Heart right ventricle (tissue), 16 donors: ENCODE results near the gene USP44. TPM values are rescaled to one million over a fixed set of nuclear protein-coding genes. Genes with fewer than 3 reads are reported as not detected.

Experiments
- ATAC-seq, 8 donors: fragments of 200-7000 bp; cut with Tn5 transposase; one replicate each; pipeline ENCODE4 v1.9.1; 2020; ENCODE audit warnings: mild to moderate bottlenecking in 8 of 8, moderate library complexity in 8 of 8, moderate number of reproducible peaks in 1 of 8
- DNase-seq, 2 donors: peaks; one replicate each; pipeline ENCODE4 v3.0.0-alpha.2; 2020
- H3K27ac ChIP-seq, 10 donors: fragments of 200-600 bp; sonication (generic) in 2 of 10; one replicate each; pipeline versions ENCODE4 v1.5.0 to v1.8.0; 2020 to 2022; ENCODE audit warnings: mild to moderate bottlenecking in 3 of 10
- H3K27me3 ChIP-seq, 7 donors: fragments of 200-600 bp; one replicate each; pipeline ENCODE4 v1.8.0; 2021 to 2022; ENCODE audit warnings: mild to moderate bottlenecking in 2 of 7
- H3K36me3 ChIP-seq, 9 donors: fragments of 200-600 bp; sonication (generic) in 1 of 9; one replicate each; pipeline versions ENCODE4 v1.5.0 to v1.8.0; 2020 to 2022; ENCODE audit warnings: mild to moderate bottlenecking in 2 of 9
- H3K4me1 ChIP-seq, 9 donors: fragments of 200-600 bp; sonication (generic) in 1 of 9; one replicate each; pipeline versions ENCODE4 v1.5.0 to v1.8.0; 2020 to 2022; ENCODE audit warnings: mild to moderate bottlenecking in 4 of 9
- H3K4me3 ChIP-seq, 10 donors: fragments of 200-600 bp; sonication (generic) in 2 of 10; one replicate each; pipeline versions ENCODE4 v1.5.0 to v1.8.0; 2020 to 2022; ENCODE audit warnings: mild to moderate bottlenecking in 7 of 10, moderate library complexity in 2 of 10
- H3K9me3 ChIP-seq, 11 donors: fragments of 200-600 bp in 10 of 11; sonication (generic) in 2 of 11; one replicate each; pipeline versions ENCODE4 v1.5.0 to v1.8.0; 2013 to 2022; ENCODE audit warnings: mild to moderate bottlenecking in 2 of 11, control low read depth in 1 of 11, moderate library complexity in 1 of 11
- WGBS, 2 donors: extraction: QIAGEN DNeasy Blood & Tissue Kit; methylation state at CpG; one replicate each; pipeline ENCODE4 v1.1.7; 2013; ENCODE audit warnings: inconsistent platforms in 1 of 2; 5-methylcytosine and 5-hydroxymethylcytosine counted together
- intact Hi-C, 10 donors: fragments of 100-400 bp; cut with DNase I; formaldehyde crosslinking; loops; one replicate each; pipeline versions ENCODE4 v1.11.1 to v1.14.2; 2022
- polyA plus RNA-seq, 2 donors: library from polyadenylated mRNA; stranded (reverse); fragments of 200-250 nt; gene quantifications; one replicate each; pipeline ENCODE4 v1.2.3, GENCODE V29; 2013
- total RNA-seq, 10 donors: library from RNA; stranded (reverse); fragmentation: NEBNext Ultra II Directional in 3 of 10; extraction: Animal tissue kit (Norgen Biotek cat#: 25700) in 3 of 10; gene quantifications; one replicate each; pipeline versions ENCODE4 v1.2.1 to v1.2.4, GENCODE V29; 2021 to 2023
- TF ChIP-seq, protein P1 (sequence below), 9 donors: fragments of 200-600 bp; sonication (generic) in 2 of 9; IDR thresholded peaks; one replicate each; pipeline versions ENCODE4 v1.5.0 to v1.8.0; 2021 to 2022; ENCODE audit warnings: antibody characterized with exemption in 9 of 9, mild to moderate bottlenecking in 5 of 9, moderate library complexity in 1 of 9
- donor health status: Arrhythmogenic right ventricular cardiomyopathy.
- donor health status: ischemic (EF 13 %, LVEDD 7.1; RV severe dilation, severe dysfunction).
- donor health status: healthy with polysubstance abuse.
- donor health status: DM: no; HTN: yes; CAD: no.
- donor health status: DM: no; HTN: no; CAD: no.
- donor health status: ischemic (EF 25% LVEDD 6.9; RV normal size, moderate dysfunction).
- donor health status: ischemic (EF 25% LVEDD 5.7; RV mildly dilated, moderate dysfunction).
- donor health status: healthy.
- donor health status: DM: yes; HTN: yes; CAD: no.
- donor health status: Ischemic cardiomyopathy.
- donor health status: ischemic (EF 35%, LVEDD 5.7; RV mildly dilated, moderate dysfunction).
- donor health status: nonischemic (EF 11% LVEDD 7.7; RV severe dilation, severe dysfunction).
- donor health status: DM: yes; HTN: yes; CAD: no.
- donor health status: PGD.
- donor health status: ischemic (EF 29% LVEDD 5.4; RV normal size, mild dysfunction).
- donor health status: nonischemic (EF 23%, LVEDD 6.1; RV moderate dilation, normal function).

Gene USP44
- total and polyA plus RNA-seq, 12 donors: 0.06 to 0.89 (median 0.31) TPM; not detected in 1

DNA sequence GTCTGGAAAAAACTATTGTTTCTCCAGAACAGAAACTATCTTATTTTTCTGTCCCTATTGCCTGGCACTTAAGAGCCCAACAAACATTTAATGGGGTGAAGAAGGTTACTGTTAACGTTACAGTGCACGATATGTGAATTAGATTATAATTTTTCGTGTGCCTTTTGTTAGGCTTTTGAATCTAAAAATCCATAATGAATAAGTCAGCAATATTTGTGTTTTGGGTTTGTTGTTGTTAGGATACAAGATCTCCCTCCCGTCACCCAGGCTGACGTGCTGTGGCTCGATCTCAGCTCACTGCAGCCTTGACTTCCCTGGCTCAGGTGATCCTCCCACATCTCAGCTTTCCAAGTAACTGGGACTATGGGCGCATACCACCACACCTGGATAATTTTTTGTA lies 69.4 kb downstream of the USP44 start:
- TF ChIP-seq, protein P1, sequence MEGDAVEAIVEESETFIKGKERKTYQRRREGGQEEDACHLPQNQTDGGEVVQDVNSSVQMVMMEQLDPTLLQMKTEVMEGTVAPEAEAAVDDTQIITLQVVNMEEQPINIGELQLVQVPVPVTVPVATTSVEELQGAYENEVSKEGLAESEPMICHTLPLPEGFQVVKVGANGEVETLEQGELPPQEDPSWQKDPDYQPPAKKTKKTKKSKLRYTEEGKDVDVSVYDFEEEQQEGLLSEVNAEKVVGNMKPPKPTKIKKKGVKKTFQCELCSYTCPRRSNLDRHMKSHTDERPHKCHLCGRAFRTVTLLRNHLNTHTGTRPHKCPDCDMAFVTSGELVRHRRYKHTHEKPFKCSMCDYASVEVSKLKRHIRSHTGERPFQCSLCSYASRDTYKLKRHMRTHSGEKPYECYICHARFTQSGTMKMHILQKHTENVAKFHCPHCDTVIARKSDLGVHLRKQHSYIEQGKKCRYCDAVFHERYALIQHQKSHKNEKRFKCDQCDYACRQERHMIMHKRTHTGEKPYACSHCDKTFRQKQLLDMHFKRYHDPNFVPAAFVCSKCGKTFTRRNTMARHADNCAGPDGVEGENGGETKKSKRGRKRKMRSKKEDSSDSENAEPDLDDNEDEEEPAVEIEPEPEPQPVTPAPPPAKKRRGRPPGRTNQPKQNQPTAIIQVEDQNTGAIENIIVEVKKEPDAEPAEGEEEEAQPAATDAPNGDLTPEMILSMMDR (IDR thresholded peaks at IDR 0.05): no peak
- DNase-seq (no peak), ATAC-seq (no peak)
- Histone ChIP-seq H3K4me3 (no peak overlapping the region), H3K9me3 (no peaks in the 10 kb centered on the region), H3K27me3 (no peaks in the 10 kb centered on the region), H3K36me3 (peaks cover 0 to 77% (median 23%) of the 10 kb centered on the region in 9 donors), H3K27ac (no peak overlapping the region), H3K4me1 (peaks cover 0 to 47% (median 30%) of the 10 kb centered on the region in 9 donors)
- intact Hi-C loops: no loop called here
- 69 to 79% methylated on average over 7 of the region's 7 CpGs for WGBS, 2 donors

DNA sequence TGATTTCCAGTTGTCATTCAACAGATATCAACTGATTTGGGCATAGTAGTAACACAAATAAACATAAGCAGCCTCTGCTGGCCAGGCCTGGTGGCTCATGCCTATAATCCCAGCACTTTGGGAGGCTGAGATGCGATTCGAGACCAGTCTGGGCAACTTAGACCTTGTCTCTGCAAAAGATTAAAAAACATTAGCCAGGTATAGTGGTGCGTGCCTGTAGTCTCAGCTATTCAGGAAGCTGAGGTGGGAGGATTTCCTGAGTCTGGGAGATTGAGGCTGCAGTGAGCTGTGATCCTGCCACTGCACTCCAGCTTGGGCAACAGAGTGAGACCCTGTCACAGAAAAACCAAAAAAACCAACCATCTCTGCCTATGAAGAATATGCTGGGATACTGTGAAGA lies 70.2 kb downstream of the USP44 start:
- H3K27ac ChIP-seq: peak overlapping the region in 2 of 10 donors; percentile 0 to 35
- peaks cover 0 to 77% (median 18%) of the 10 kb centered on the region in 9 donors for H3K36me3 ChIP-seq
- H3K27me3 ChIP-seq: no peaks in the 10 kb centered on the region
- TF ChIP-seq, protein P1 (IDR thresholded peaks at IDR 0.05): peak in 1 of 9 donors; percentile 8
- 54 to 72% methylated on average over 3 of the region's 3 CpGs for WGBS, 2 donors
- ATAC-seq (peak in 1 of 8 donors; percentile 19), DNase-seq (no peak)
- H3K4me3 ChIP-seq: no peak overlapping the region
- H3K4me1 ChIP-seq: peaks cover 0 to 52% (median 34%) of the 10 kb centered on the region in 9 donors
- H3K9me3 ChIP-seq: no peaks in the 10 kb centered on the region
- intact Hi-C loops: no loop called here

GRCh38 chr12:95480230-95480629 lies 71.0 kb downstream of the USP44 start:
- DNase-seq (no peak), ATAC-seq (no peak)
- TF ChIP-seq, protein P1 (IDR thresholded peaks at IDR 0.05): no peak
- Histone ChIP-seq H3K4me1 (peaks cover 0 to 60% (median 42%) of the 10 kb centered on the region in 9 donors), H3K36me3 (peaks cover 0 to 72% (median 18%) of the 10 kb centered on the region in 9 donors), H3K27ac (peak overlapping the region in 1 of 10 donors; percentile 35), H3K4me3 (no peak overlapping the region), H3K9me3 (no peaks in the 10 kb centered on the region), H3K27me3 (no peaks in the 10 kb centered on the region)
- intact Hi-C loops: no loop called here
- WGBS, 2 donors: 78 to 88% methylated on average over 2 of the region's 2 CpGs

GRCh38 chr12:95474660-95474958 lies 76.7 kb downstream of the USP44 start:
- DNase-seq: no peak
- peaks cover 0 to 39% (median 11%) of the 10 kb centered on the region in 9 donors for H3K36me3 ChIP-seq

More at GRCh38 chr12:95474660-95474958, 76.7 kb downstream of the USP44 start:
- Histone ChIP-seq H3K4me1 (peaks cover 0 to 39% (median 28%) of the 10 kb centered on the region in 9 donors), H3K27me3 (no peaks in the 10 kb centered on the region), H3K27ac (peak overlapping the region; percentile 78 to 97 (median 95)), H3K4me3 (peak overlapping the region; percentile 68 to 96 (median 90)), H3K9me3 (no peaks in the 10 kb centered on the region)
- intact Hi-C loops: loop anchor here in 1 of 10 donors (10.0 kb wide), 2 partner anchors 90 to 400 kb away; partner anchors contain the start of gene NR2C1
- peak in 1 of 8 donors; percentile 0 for ATAC-seq
- WGBS, 2 donors: 1 to 2% methylated on average over 16 of the region's 16 CpGs
- TF ChIP-seq, protein P1 (IDR thresholded peaks at IDR 0.05): no peak
